ENCODE measurements around the gene STAC3.
A peak's percentile ranks its signal among the peaks of the same experiment; 100 is the strongest.

STAC3 gene

GRCh38 chr12:57232156-57232756 lies 18.7 kb downstream of the STAC3 start:
- H3K79me2 ChIP-seq (ENCODE audit: control insufficient read depth, low read length) = peaks cover 41% of the 10 kb centered on the region
- TF ChIP-seq EZH2phosphoT487 (IDR thresholded peaks at IDR 0.05; ENCODE audit: borderline replicate concordance, low read length) = no peak
- no peak for TF ChIP-seq CTCF (IDR thresholded peaks at IDR 0.05; ENCODE audit: low read depth, low read length, poor library complexity, severe bottlenecking)
- peak overlapping the region; percentile 98 for H3K4me2 ChIP-seq (ENCODE audit: low read length)
- H3K9me3 ChIP-seq (ENCODE audit: control insufficient read depth, insufficient read depth, low read length) = no peaks in the 10 kb centered on the region
- H3K27me3 ChIP-seq (ENCODE audit: control insufficient read depth, low read length) = no peaks in the 10 kb centered on the region
- H3K4me3 ChIP-seq (ENCODE audit: low read length) = peak overlapping the region; percentile 46; the same call in 1 of the 2 replicates
- H3K4me1 ChIP-seq (ENCODE audit: control insufficient read depth, low read length) = peaks cover 91% of the 10 kb centered on the region
- peaks cover 23% of the 10 kb centered on the region; the same call in 1 of the 2 replicates for H4K20me1 ChIP-seq (ENCODE audit: control insufficient read depth, insufficient read depth, low read depth, low read length)
- no peaks in the 10 kb centered on the region for H3K9me2 ChIP-seq (replicated peaks; ENCODE audit: control insufficient read depth, low read length)
- peak overlapping the region; percentile 95; the same call in 1 of the 2 replicates for H3K27ac ChIP-seq (ENCODE audit: low read depth, low read length)
- peaks cover 41% of the 10 kb centered on the region for H3F3A ChIP-seq (ENCODE audit: control insufficient read depth, insufficient read depth)
- H3K36me3 ChIP-seq (ENCODE audit: control insufficient read depth, low read length) = peaks cover 65% of the 10 kb centered on the region

- H3K79me2 ChIP-seq (ENCODE audit: control insufficient read depth, low read length) = peaks cover 41% of the 10 kb centered on the region
- TF ChIP-seq EZH2phosphoT487 (IDR thresholded peaks at IDR 0.05; ENCODE audit: borderline replicate concordance, low read length) (no peak), CTCF (IDR thresholded peaks at IDR 0.05; ENCODE audit: low read depth, low read length, poor library complexity, severe bottlenecking) (no peak)
- no peaks in the 10 kb centered on the region for H3K9me3 ChIP-seq (ENCODE audit: control insufficient read depth, insufficient read depth, low read length)
- H3F3A ChIP-seq (ENCODE audit: control insufficient read depth, insufficient read depth) = peaks cover 42% of the 10 kb centered on the region
- peak overlapping the region; percentile 91 for H3K4me3 ChIP-seq (ENCODE audit: low read length)
- no peaks in the 10 kb centered on the region for H3K27me3 ChIP-seq (ENCODE audit: control insufficient read depth, low read length)
- no peaks in the 10 kb centered on the region for H3K9me2 ChIP-seq (replicated peaks; ENCODE audit: control insufficient read depth, low read length)
- peak overlapping the region; percentile 98 for H3K4me2 ChIP-seq (ENCODE audit: low read length)
- peaks cover 65% of the 10 kb centered on the region for H3K36me3 ChIP-seq (ENCODE audit: control insufficient read depth, low read length)
- peaks cover 90% of the 10 kb centered on the region for H3K4me1 ChIP-seq (ENCODE audit: control insufficient read depth, low read length)
- H4K20me1 ChIP-seq (ENCODE audit: control insufficient read depth, insufficient read depth, low read depth, low read length) = peaks cover 23% of the 10 kb centered on the region; the same call in 1 of the 2 replicates
- peak overlapping the region; percentile 95 for H3K27ac ChIP-seq (ENCODE audit: low read depth, low read length)
These were observed 19.5 kb downstream of the STAC3 start for GRCh38 chr12:57231276-57232021.

- Histone ChIP-seq H3K4me3 (ENCODE audit: low read length) (peak overlapping the region; percentile 91), H3K27me3 (ENCODE audit: control insufficient read depth, low read length) (no peaks in the 10 kb centered on the region), H3K9me2 (replicated peaks; ENCODE audit: control insufficient read depth, low read length) (no peaks in the 10 kb centered on the region), H3K36me3 (ENCODE audit: control insufficient read depth, low read length) (peaks cover 60% of the 10 kb centered on the region), H3K27ac (ENCODE audit: low read depth, low read length) (peak overlapping the region; percentile 95), H3K4me2 (ENCODE audit: low read length) (peak overlapping the region; percentile 98), H3F3A (ENCODE audit: control insufficient read depth, insufficient read depth) (peaks cover 46% of the 10 kb centered on the region), H3K79me2 (ENCODE audit: control insufficient read depth, low read length) (peaks cover 41% of the 10 kb centered on the region), H4K20me1 (ENCODE audit: control insufficient read depth, insufficient read depth, low read depth, low read length) (peaks cover 23% of the 10 kb centered on the region; the same call in 1 of the 2 replicates), H3K4me1 (ENCODE audit: control insufficient read depth, low read length) (peaks cover 90% of the 10 kb centered on the region), H3K9me3 (ENCODE audit: control insufficient read depth, insufficient read depth, low read length) (no peaks in the 10 kb centered on the region)
- no peak for TF ChIP-seq CTCF (IDR thresholded peaks at IDR 0.05; ENCODE audit: low read depth, low read length, poor library complexity, severe bottlenecking)
- no peak for TF ChIP-seq EZH2phosphoT487 (IDR thresholded peaks at IDR 0.05; ENCODE audit: borderline replicate concordance, low read length)
These were observed 20.4 kb downstream of the STAC3 start for GRCh38 chr12:57230381-57231155.

Measured in DOHH2 (cell line).